ENCODE measurements around the gene TRA2B. TPM values are rescaled to one million over a fixed set of nuclear protein-coding genes. Genes with fewer than 3 reads are reported as not detected.

TRA2B gene
- total RNA-seq, 4 donors from 2014 or later, result 117 to 217 (median 144) TPM

- H3K9me3 ChIP-seq, result no peaks in the 10 kb centered on the region
- DNase-seq, result no peak
- no peak overlapping the region for H3K4me3 ChIP-seq
These were observed 38.3 kb upstream of the TRA2B start for GRCh38 chr3:185976100-185976499.

GRCh38 chr3:185971579-185971978 lies 33.8 kb upstream of the TRA2B start:
- H3K4me3 ChIP-seq, result no peak overlapping the region
- TF ChIP-seq CTCF (IDR thresholded peaks at IDR 0.05) (no peak), POLR2A (IDR thresholded peaks at IDR 0.05) (no peak)
- no peaks in the 10 kb centered on the region for H3K9me3 ChIP-seq
- no peaks in the 10 kb centered on the region for H3K4me1 ChIP-seq
- no peaks in the 10 kb centered on the region for H3K27me3 ChIP-seq
- no peak overlapping the region for H3K27ac ChIP-seq
- DNase-seq, result no peak
- peaks cover 0 to 10% (median 0%) of the 10 kb centered on the region in 3 donors for H3K36me3 ChIP-seq

More at GRCh38 chr3:185976100-185976499, 38.3 kb upstream of the TRA2B start:
- Histone ChIP-seq H3K4me1 (no peaks in the 10 kb centered on the region), H3K27me3 (no peaks in the 10 kb centered on the region), H3K36me3 (peaks cover 0 to 10% (median 0%) of the 10 kb centered on the region in 3 donors), H3K27ac (no peak overlapping the region)
- no peak for TF ChIP-seq POLR2A (IDR thresholded peaks at IDR 0.05)
- TF ChIP-seq CTCF (IDR thresholded peaks at IDR 0.05), result no peak

GRCh38 chr3:185968168-185968567 lies 30.4 kb upstream of the TRA2B start:
- DNase-seq, result no peak
- no peaks in the 10 kb centered on the region for H3K27me3 ChIP-seq
- peaks cover 0 to 10% (median 0%) of the 10 kb centered on the region in 3 donors for H3K36me3 ChIP-seq
- H3K4me1 ChIP-seq, result no peaks in the 10 kb centered on the region
- H3K27ac ChIP-seq, result no peak overlapping the region
- no peak overlapping the region for H3K4me3 ChIP-seq
- H3K9me3 ChIP-seq, result no peaks in the 10 kb centered on the region
- no peak for TF ChIP-seq CTCF (IDR thresholded peaks at IDR 0.05)

- Histone ChIP-seq H3K4me3 (no peak overlapping the region), H3K9me3 (no peaks in the 10 kb centered on the region), H3K4me1 (no peaks in the 10 kb centered on the region), H3K36me3 (peaks cover 0 to 2% (median 0%) of the 10 kb centered on the region in 3 donors), H3K27ac (no peak overlapping the region), H3K27me3 (no peaks in the 10 kb centered on the region)
- TF ChIP-seq CTCF (IDR thresholded peaks at IDR 0.05) (no peak), POLR2A (IDR thresholded peaks at IDR 0.05) (no peak)
- no peak for DNase-seq
These were observed 28.8 kb upstream of the TRA2B start for GRCh38 chr3:185966655-185967054.

- DNase-seq, result no peak
- Histone ChIP-seq H3K9me3 (no peaks in the 10 kb centered on the region), H3K36me3 (no peaks in the 10 kb centered on the region), H3K27me3 (no peaks in the 10 kb centered on the region), H3K27ac (no peak overlapping the region), H3K4me1 (no peaks in the 10 kb centered on the region), H3K4me3 (no peak overlapping the region)
- no peak for TF ChIP-seq POLR2A (IDR thresholded peaks at IDR 0.05)
- no peak for TF ChIP-seq CTCF (IDR thresholded peaks at IDR 0.05)
These were observed 27.7 kb upstream of the TRA2B start for GRCh38 chr3:185965496-185965895.

GRCh38 chr3:185961675-185962232 lies 23.9 kb upstream of the TRA2B start:
- TF ChIP-seq CTCF (IDR thresholded peaks at IDR 0.05), result no peak
- TF ChIP-seq POLR2A (IDR thresholded peaks at IDR 0.05), result no peak
- Histone ChIP-seq H3K27me3 (no peaks in the 10 kb centered on the region), H3K36me3 (no peaks in the 10 kb centered on the region), H3K4me3 (peak overlapping the region in 1 of 4 donors; percentile 36), H3K4me1 (no peaks in the 10 kb centered on the region), H3K27ac (no peak overlapping the region), H3K9me3 (no peaks in the 10 kb centered on the region)
- DNase-seq, result no peak

Data from Peyer's patch (tissue), 4 donors.